Heart left ventricle (tissue), 13 donors: ENCODE measurements around the gene SF3B1.

Experiments used
- CTCF ChIP-seq, 12 donors: fragments of 200-600 bp; sonication (generic) in 4 of 12; IDR thresholded peaks; one replicate each; pipeline versions ENCODE4 v1.5.0 to v1.8.0; 2018 to 2022; ENCODE audit warnings: antibody characterized with exemption in 12 of 12, mild to moderate bottlenecking in 5 of 12
- POLR2A ChIP-seq, 2 donors: fragments of 450-650 bp; IDR thresholded peaks; one replicate each; pipeline ENCODE4 v1.6.1; 2017; ENCODE audit warnings: antibody characterized with exemption in 2 of 2, mild to moderate bottlenecking in 2 of 2, moderate library complexity in 2 of 2
- donor health status: ischemic (EF 13 %, LVEDD 7.1; RV severe dilation, severe dysfunction).
- donor health status: DM: no; HTN: yes; CAD: no.
- donor health status: DM: no; HTN: no; CAD: no.
- donor health status: ischemic (EF 25% LVEDD 6.9; RV normal size, moderate dysfunction).
- donor health status: ischemic (EF 25% LVEDD 5.7; RV mildly dilated, moderate dysfunction).
- donor health status: ischemic (EF 35%, LVEDD 5.7; RV mildly dilated, moderate dysfunction).
- donor health status: nonischemic (EF 11% LVEDD 7.7; RV severe dilation, severe dysfunction).
- donor health status: DM: yes; HTN: yes; CAD: no.
- donor health status: PGD.
- donor health status: ischemic (EF 29% LVEDD 5.4; RV normal size, mild dysfunction).
- donor health status: nonischemic (EF 23%, LVEDD 6.1; RV moderate dilation, normal function).

DNA sequence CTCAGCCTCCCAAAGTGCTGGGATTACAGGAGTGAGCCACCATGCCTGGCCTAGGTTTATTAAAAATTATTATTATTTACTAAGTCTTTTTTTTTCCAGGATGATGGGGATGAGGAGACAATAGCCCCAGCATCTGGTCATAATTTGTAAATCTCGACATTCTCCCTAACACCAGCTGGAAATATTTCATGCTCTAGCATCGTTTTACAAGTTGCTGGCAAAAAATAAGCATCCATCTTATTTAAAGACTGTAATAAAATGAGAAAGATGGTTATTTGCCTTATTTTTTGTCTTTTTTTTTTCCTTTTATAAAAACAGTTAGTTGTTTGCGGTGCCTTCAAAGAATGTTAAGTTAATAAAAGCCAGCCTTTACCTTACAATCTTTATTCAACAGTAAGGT lies 56.7 kb downstream of the SF3B1 start:
- no peak for TF ChIP-seq CTCF (IDR thresholded peaks at IDR 0.05)
- no peak for TF ChIP-seq POLR2A (IDR thresholded peaks at IDR 0.05)
